Uterus (tissue), 2 donors: Measurements from ENCODE around the gene CIB4.

Source experiments
- POLR2A ChIP-seq, 2 donors: fragments of 450-650 bp; IDR thresholded peaks; one replicate each; pipeline ENCODE4 v1.6.1; 2016; ENCODE audit warnings: antibody characterized with exemption in 2 of 2, mild to moderate bottlenecking in 1 of 2, moderate library complexity in 1 of 2
- TF ChIP-seq, protein P1 (sequence below), 4 experiments: fragments of 200-600 bp in 2 of 4; fragments of 450-650 bp in 2 of 4; sonication (generic) in 2 of 4; IDR thresholded peaks; one replicate each; pipeline ENCODE4 v1.5.1; 2016 to 2019; ENCODE audit warnings: antibody characterized with exemption in 4 of 4, mild to moderate bottlenecking in 2 of 4, moderate library complexity in 1 of 4

DNA sequence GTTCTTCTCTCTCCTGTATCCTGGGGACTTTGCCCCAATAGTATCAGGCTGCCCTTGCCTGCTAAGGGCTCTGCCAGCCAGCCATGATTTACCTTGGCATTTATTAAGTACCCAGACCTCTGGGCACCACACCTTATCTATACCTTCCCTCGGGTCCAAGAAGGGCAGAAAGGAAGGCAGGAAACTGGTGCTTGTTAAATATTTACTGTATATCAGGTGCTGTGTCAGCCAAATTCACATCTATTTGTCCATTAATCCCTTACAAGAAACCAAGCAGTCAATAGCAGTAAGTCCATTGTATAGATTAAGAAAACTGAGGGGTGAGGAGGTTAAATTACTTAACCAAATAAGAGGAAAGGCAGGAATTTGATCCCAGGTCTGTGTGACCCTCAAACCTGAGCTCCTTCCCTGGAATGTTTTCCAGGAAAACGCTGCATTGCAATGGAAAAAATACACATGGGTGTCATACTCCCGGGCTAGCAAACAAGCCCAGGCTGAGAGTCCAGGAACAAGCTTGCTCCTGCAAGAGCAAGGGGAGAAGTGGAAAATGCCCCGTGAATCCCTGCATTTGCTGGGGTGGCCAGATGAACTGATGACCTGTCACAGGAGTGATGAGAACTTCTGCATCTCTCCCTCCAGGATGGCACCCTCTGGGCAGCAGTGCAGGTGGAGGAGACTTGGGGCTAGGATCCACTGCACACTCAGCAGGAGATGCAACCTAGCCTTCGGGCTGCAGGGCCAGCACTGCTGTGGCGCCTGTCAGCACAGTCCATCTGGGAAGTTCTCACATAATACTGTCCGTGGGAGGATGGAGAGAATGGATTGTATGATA lies 30.4 kb downstream of the CIB4 start:
- TF ChIP-seq, protein P1, sequence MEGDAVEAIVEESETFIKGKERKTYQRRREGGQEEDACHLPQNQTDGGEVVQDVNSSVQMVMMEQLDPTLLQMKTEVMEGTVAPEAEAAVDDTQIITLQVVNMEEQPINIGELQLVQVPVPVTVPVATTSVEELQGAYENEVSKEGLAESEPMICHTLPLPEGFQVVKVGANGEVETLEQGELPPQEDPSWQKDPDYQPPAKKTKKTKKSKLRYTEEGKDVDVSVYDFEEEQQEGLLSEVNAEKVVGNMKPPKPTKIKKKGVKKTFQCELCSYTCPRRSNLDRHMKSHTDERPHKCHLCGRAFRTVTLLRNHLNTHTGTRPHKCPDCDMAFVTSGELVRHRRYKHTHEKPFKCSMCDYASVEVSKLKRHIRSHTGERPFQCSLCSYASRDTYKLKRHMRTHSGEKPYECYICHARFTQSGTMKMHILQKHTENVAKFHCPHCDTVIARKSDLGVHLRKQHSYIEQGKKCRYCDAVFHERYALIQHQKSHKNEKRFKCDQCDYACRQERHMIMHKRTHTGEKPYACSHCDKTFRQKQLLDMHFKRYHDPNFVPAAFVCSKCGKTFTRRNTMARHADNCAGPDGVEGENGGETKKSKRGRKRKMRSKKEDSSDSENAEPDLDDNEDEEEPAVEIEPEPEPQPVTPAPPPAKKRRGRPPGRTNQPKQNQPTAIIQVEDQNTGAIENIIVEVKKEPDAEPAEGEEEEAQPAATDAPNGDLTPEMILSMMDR (IDR thresholded peaks at IDR 0.05), result no peak
- no peak for TF ChIP-seq POLR2A (IDR thresholded peaks at IDR 0.05)
